Adrenal gland (tissue), 12 donors: Measurements from ENCODE around the gene SLC6A4. TPM values are rescaled to one million over a fixed set of nuclear protein-coding genes. Genes with fewer than 3 reads are reported as not detected.
"Not testable (repeated sequence)": the region's sequence is repeated elsewhere in the genome, so short reads cannot be mapped to it uniquely, and the experiment has no call there.

Source experiments
- DNase-seq, 7 donors: peaks; one replicate each; pipeline ENCODE4 v3.0.0-alpha.2; 2019 to 2020
- H3K27ac ChIP-seq, 5 donors: fragments of 200-600 bp; sonication (generic) in 4 of 5; 1 replicate in 3 of 5; 2 replicates in 2 of 5; pipeline versions ENCODE4 v1.5.1 to v1.8.0; 2016 to 2020; ENCODE audit warnings: mild to moderate bottlenecking in 1 of 5
- H3K27me3 ChIP-seq: fragments of 200-600 bp; 2 replicates; pipeline ENCODE4 v1.8.0; 2021
- H3K36me3 ChIP-seq, 2 donors: fragments of 200-600 bp; replicated peaks in 1 of 2; 1 replicate in 1 of 2; 2 replicates in 1 of 2; pipeline versions ENCODE4 v1.5.1 to v1.8.0; 2018 to 2022
- H3K4me1 ChIP-seq, 2 donors: fragments of 200-600 bp; replicated peaks in 1 of 2; 1 replicate in 1 of 2; 2 replicates in 1 of 2; pipeline versions ENCODE4 v1.5.1 to v1.8.0; 2018 to 2021
- H3K4me3 ChIP-seq, 4 donors: fragments of 200-600 bp; sonication (generic) in 3 of 4; one replicate each; pipeline ENCODE4 v1.5.1; 2016 to 2018
- H3K9me3 ChIP-seq, 3 donors: fragments of 200-600 bp; sonication (generic) in 1 of 3; replicated peaks in 1 of 3; 1 replicate in 2 of 3; 2 replicates in 1 of 3; pipeline versions ENCODE4 v1.5.1 to v1.8.0; 2016 to 2021
- POLR2A ChIP-seq, 2 donors: fragments of 450-650 bp; IDR thresholded peaks; one replicate each; pipeline ENCODE4 v1.6.1; 2017; ENCODE audit warnings: antibody characterized with exemption in 2 of 2, mild to moderate bottlenecking in 2 of 2, moderate library complexity in 1 of 2
- WGBS, 4 donors: extraction: QIAGEN DNeasy Blood & Tissue Kit in 2 of 4; methylation state at CpG; one replicate each; pipeline versions ENCODE4 v1.1.5 to v1.1.7; 2013 to 2017; 5-methylcytosine and 5-hydroxymethylcytosine counted together
- intact Hi-C, 2 donors: fragments of 100-400 bp; cut with DNase I; formaldehyde crosslinking; loops; one replicate each; pipeline versions ENCODE4 v1.14.1 to v1.15.0; 2022 to 2023
- polyA plus RNA-seq, 3 donors: library from polyadenylated mRNA; stranded (reverse); fragments of 200-250 nt in 2 of 3; fragments of 350-450 nt in 1 of 3; fragmentation: Illumina TruSeq in 1 of 3; extraction: RNeasy Lipid Tissue Mini Kit (QIAGEN cat#74804) in 1 of 3; gene quantifications; one replicate each; pipeline ENCODE4 v1.2.3, GENCODE V29; 2013 to 2014
- total RNA-seq, 9 donors: library from RNA; depleted of rRNA in 4 of 9; stranded (reverse); fragments of >200 nt in 4 of 9; fragments of 120-200 nt in 1 of 9; fragmentation: NEBNext Ultra II Directional in 1 of 9; extraction: Animal tissue kit (Norgen Biotek cat#: 25700) in 1 of 9; gene quantifications; one replicate each; pipeline versions ENCODE4 v1.1.0 to v1.2.4, GENCODE V29; 2013 to 2023
- TF ChIP-seq, protein P1 (sequence below), 6 experiments: fragments of 450-650 bp in 4 of 6; fragments of 200-600 bp in 2 of 6; sonication (generic) in 1 of 6; IDR thresholded peaks; 1 replicate in 5 of 6; 2 replicates in 1 of 6; pipeline versions ENCODE4 v1.5.1 to v1.8.0; 2016 to 2021; ENCODE audit warnings: antibody characterized with exemption in 6 of 6, mild to moderate bottlenecking in 2 of 6, moderate library complexity in 1 of 6
- donor health status: healthy with polysubstance abuse.
- donor health status: Bipolar disorder and iron deficiency.
- donor health status: DM: yes; HTN: yes; CAD: no.
- donor health status: DM: no; HTN: no; CAD: no.
- donor health status: DM: no; HTN: no; CAD: no.
- donor health status: DM: yes; HTN: yes; CAD: no.

SLC6A4 gene
- total and polyA plus RNA-seq, 12 donors: 0.03 to 0.67 (median 0.17) TPM; not detected in 3

DNA sequence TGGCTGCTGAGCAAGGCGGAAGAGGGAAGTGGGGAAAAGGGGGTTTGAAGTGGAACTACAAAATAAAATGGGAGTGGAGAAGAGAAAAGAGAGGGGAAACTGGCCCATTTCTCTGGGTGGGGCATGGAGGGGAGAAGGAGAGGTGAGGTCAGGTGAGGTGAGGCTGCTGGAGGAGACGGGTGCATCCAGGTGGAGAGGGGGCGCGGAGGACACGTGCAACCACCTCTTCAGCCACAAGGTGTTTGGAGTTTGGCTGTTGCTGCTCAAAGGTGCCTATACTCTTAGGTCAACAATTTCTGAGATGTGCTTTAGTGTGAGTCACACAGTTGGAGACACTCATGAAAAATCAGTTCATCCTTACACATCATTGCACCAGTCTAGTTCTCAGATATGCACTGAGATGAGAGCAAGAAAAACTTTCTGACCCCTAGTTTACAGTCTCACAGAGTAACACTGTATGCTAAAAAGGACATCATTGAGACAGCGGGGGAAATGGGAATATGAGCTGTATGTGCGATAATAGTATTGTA lies 4.8 kb downstream of the SLC6A4 start:
- TF ChIP-seq POLR2A (IDR thresholded peaks at IDR 0.05): no peak
- TF ChIP-seq, protein P1, sequence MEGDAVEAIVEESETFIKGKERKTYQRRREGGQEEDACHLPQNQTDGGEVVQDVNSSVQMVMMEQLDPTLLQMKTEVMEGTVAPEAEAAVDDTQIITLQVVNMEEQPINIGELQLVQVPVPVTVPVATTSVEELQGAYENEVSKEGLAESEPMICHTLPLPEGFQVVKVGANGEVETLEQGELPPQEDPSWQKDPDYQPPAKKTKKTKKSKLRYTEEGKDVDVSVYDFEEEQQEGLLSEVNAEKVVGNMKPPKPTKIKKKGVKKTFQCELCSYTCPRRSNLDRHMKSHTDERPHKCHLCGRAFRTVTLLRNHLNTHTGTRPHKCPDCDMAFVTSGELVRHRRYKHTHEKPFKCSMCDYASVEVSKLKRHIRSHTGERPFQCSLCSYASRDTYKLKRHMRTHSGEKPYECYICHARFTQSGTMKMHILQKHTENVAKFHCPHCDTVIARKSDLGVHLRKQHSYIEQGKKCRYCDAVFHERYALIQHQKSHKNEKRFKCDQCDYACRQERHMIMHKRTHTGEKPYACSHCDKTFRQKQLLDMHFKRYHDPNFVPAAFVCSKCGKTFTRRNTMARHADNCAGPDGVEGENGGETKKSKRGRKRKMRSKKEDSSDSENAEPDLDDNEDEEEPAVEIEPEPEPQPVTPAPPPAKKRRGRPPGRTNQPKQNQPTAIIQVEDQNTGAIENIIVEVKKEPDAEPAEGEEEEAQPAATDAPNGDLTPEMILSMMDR (IDR thresholded peaks at IDR 0.05): no peak
- peaks cover 4 to 5% of the 10 kb centered on the region in 2 donors for H3K4me1 ChIP-seq
- WGBS, 4 donors: 86 to 93% (median 91%) methylated on average over 7 of the region's 7 CpGs
- H3K27me3 ChIP-seq: peaks cover 5% of the 10 kb centered on the region
- H3K36me3 ChIP-seq: no peaks in the 10 kb centered on the region
- H3K4me3 ChIP-seq: no peak overlapping the region
- intact Hi-C loops: no loop called here
- DNase-seq: no peak
- H3K27ac ChIP-seq: no peak overlapping the region
- no peaks in the 10 kb centered on the region for H3K9me3 ChIP-seq

DNA sequence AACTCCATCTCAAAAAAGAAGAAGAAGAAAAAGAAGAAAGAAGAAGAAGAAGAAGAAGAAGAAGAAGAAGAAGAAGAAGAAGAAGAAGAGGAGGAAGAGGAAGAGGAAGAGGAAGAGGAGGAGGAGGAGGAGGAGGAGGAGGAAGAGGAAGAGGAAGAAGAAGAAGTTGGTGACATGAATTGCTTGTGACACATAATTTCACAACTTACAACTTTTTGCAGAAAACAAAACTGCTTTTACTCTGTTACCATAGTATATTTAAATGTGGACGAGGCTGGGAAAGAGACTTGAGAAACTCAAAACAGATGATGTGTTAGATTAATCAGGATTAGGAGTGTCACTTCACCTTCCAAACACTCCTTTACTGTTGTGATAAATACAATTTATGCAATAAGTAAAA lies 5.5 kb downstream of the SLC6A4 start:
- DNase-seq, intact Hi-C loops, H3K4me3 ChIP-seq, H3K4me1 ChIP-seq, H3K27me3 ChIP-seq, H3K9me3 ChIP-seq, H3K36me3 ChIP-seq, H3K27ac ChIP-seq: not testable (repeated sequence)
- WGBS, 4 donors: 66 to 83% (median 74%) methylated on average over 1 of the region's 1 CpG

DNA sequence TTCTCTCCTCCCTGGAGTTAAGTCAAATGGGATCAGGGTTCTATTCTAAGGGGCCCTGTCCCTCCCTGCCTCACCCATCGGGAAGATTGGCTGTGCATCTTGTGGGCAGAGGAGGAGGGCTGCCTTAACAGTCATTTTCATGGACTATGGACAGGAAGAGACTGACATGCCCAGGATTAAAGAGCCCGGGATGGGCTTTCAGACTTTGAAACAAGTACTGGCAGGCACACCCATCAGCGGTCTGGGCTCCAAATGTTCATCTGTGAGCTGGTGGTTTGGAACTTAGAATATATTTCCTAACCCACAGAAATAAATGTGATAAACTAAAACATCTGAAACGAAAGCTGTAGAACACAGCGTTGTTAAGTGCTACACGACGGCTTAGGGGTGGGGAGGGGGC lies 6.5 kb downstream of the SLC6A4 start:
- Histone ChIP-seq H3K27me3 (no peaks in the 10 kb centered on the region), H3K36me3 (no peaks in the 10 kb centered on the region), H3K9me3 (no peaks in the 10 kb centered on the region), H3K27ac (no peak overlapping the region), H3K4me1 (no peaks in the 10 kb centered on the region), H3K4me3 (no peak overlapping the region)
- 75 to 87% (median 81%) methylated on average over 7 of the region's 7 CpGs for WGBS, 4 donors
- intact Hi-C loops: no loop called here
- no peak for TF ChIP-seq POLR2A (IDR thresholded peaks at IDR 0.05)
- no peak for DNase-seq

DNA sequence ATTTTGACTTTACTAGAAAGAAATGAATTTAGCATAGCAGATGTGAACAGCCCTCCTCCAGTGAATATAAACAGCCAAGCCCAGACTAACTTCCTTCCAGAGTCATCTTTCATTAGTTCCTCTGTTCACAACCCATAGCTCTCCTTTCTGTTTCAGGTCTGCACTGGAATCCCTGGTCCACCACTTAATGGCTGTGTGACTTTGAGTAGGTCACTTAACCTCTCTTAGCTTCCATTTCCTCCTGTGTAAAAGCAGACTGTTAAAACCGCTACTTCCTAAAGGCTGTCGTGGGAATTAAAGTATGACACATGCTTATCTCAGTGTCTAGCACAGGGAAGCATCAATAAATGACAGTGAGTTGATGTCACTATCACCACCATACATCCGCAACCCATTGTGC lies 7.5 kb downstream of the SLC6A4 start:
- TF ChIP-seq POLR2A (IDR thresholded peaks at IDR 0.05): no peak
- TF ChIP-seq, protein P1 (IDR thresholded peaks at IDR 0.05): no peak
- Histone ChIP-seq H3K36me3 (no peaks in the 10 kb centered on the region), H3K4me1 (no peaks in the 10 kb centered on the region), H3K9me3 (no peaks in the 10 kb centered on the region), H3K27ac (no peak overlapping the region), H3K27me3 (no peaks in the 10 kb centered on the region), H3K4me3 (no peak overlapping the region)
- no peak for DNase-seq
- intact Hi-C loops: no loop called here
- WGBS, 4 donors: 80 to 92% (median 89%) methylated on average over 3 of the region's 3 CpGs

DNA sequence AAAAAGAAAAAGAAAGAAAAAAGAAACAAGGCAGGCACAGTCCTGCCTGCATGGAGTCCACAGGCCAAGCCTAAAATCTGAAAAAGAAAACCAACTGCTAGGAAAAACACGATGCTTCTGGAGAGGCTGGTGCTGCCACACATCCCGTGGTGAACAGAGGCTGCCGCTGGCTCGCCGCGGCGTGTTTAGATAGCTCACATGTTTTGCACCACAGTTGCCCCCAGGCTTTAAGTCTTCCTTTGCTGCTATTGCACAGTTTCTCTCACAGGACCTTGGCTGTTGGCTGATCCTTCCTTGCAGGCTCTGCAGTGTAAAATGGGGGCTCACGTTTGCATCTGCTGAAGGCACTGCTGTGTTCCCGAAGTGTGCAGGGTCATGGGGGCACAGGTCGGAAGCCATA lies 8.6 kb downstream of the SLC6A4 start:
- Histone ChIP-seq H3K9me3 (no peaks in the 10 kb centered on the region), H3K4me3 (no peak overlapping the region), H3K4me1 (no peaks in the 10 kb centered on the region), H3K27me3 (no peaks in the 10 kb centered on the region), H3K27ac (no peak overlapping the region), H3K36me3 (no peaks in the 10 kb centered on the region)
- intact Hi-C loops: no loop called here
- no peak for TF ChIP-seq POLR2A (IDR thresholded peaks at IDR 0.05)
- TF ChIP-seq, protein P1 (IDR thresholded peaks at IDR 0.05): no peak
- WGBS, 4 donors: 75 to 91% (median 87%) methylated on average over 10 of the region's 10 CpGs
- DNase-seq: no peak
